Panc1 (cell line): ENCODE results near the gene FAM219B. TPM values are rescaled to one million over a fixed set of nuclear protein-coding genes. Genes with fewer than 3 reads are reported as not detected.

Experiments used
- ATAC-seq: fragments of 200-7000 bp; cut with Tn5 transposase; 2 replicates; pipeline ENCODE4 v1.9.1; 2020; ENCODE audit warnings: mild to moderate bottlenecking, moderate library complexity
- BruUV-seq: library from RNA; stranded (reverse); fragments of 400-500 nt; replicated peaks from 2 replicates; lab custom pipeline; 2021; lab: Mats Ljungman, UMichigan
- CTCF ChIA-PET: fragments of 300-600 bp; sonication (Branson Sonifier 250); formaldehyde crosslinking; loops from one replicate; lab custom pipeline; 2022; ENCODE audit warnings: antibody characterized with exemption; lab: Charles Lee
- POLR2A ChIA-PET: fragments of 300-600 bp; sonication (Branson Sonifier 250); formaldehyde crosslinking; loops from one replicate; lab custom pipeline; 2022; ENCODE audit warnings: antibody characterized with exemption; lab: Charles Lee
- DNase-seq: peaks from one replicate; pipeline ENCODE4 v3.0.0-alpha.2; 2010; ENCODE audit warnings: low read depth, low spot score
- H3K27ac ChIP-seq: 2 replicates; pipeline ENCODE4 v1.5.1; 2011; ENCODE audit warnings: mild to moderate bottlenecking, low read length, inconsistent platforms
- H3K27me3 ChIP-seq: fragments of 200-500 bp; sonication (Bioruptor generic); 2 replicates; pipeline ENCODE4 v1.6.0; 2014; ENCODE audit warnings: low read length, inconsistent platforms; ENCODE audit not compliant: control insufficient read depth, insufficient read depth
- H3K36me3 ChIP-seq: fragments of 200-500 bp; sonication (Bioruptor generic); 2 replicates; pipeline ENCODE4 v1.5.1; 2014; ENCODE audit warnings: inconsistent platforms, mild to moderate bottlenecking, low read length, moderate library complexity; ENCODE audit not compliant: control insufficient read depth, insufficient read depth
- H3K4me1 ChIP-seq: 2 replicates; pipeline ENCODE4 v1.5.1; 2011; ENCODE audit warnings: inconsistent platforms, mild to moderate bottlenecking, low read length, moderate library complexity; ENCODE audit not compliant: control insufficient read depth, insufficient read depth
- H3K4me3 ChIP-seq, 2 experiments: 2 replicates each; pipeline ENCODE4 v1.5.1; 2011 to 2012; ENCODE audit warnings: low read depth in 2 of 2, low read length in 2 of 2, mild to moderate bottlenecking in 2 of 2, inconsistent platforms in 1 of 2, moderate library complexity in 1 of 2
- H3K9me3 ChIP-seq: fragments of 200-500 bp; sonication (Bioruptor generic); 2 replicates; pipeline ENCODE4 v1.5.1; 2014; ENCODE audit warnings: low read depth, mild to moderate bottlenecking, inconsistent platforms, low read length, moderate library complexity; ENCODE audit not compliant: control insufficient read depth, insufficient read depth
- POLR2AphosphoS5 ChIP-seq: IDR thresholded peaks from 2 replicates; pipeline ENCODE4 v1.6.1; 2012; ENCODE audit warnings: mild to moderate bottlenecking, low read depth, low read length, moderate library complexity
- SIN3A ChIP-seq: IDR thresholded peaks from 2 replicates; pipeline ENCODE4 v1.6.1; 2012; ENCODE audit warnings: low read depth, mild to moderate bottlenecking, low read length, moderate library complexity, borderline replicate concordance; ENCODE audit not compliant: insufficient read depth
- TCF7L2 ChIP-seq: IDR thresholded peaks from 2 replicates; pipeline ENCODE4 v1.6.1; 2011; ENCODE audit warnings: mild to moderate bottlenecking, low read depth, low read length, inconsistent platforms
- in situ Hi-C: cut with HindIII; loops from 2 replicates; pipeline ENCODE4 v1.10.0; 2016; ENCODE audit warnings: low sequenced_read_pairs, low pct_unique_long_range_greater_than_20kb
- intact Hi-C: fragments of 100-400 bp; cut with micrococcal nuclease; formaldehyde crosslinking; loops from one replicate; pipeline ENCODE4 v1.10.0; 2022; ENCODE audit not compliant: unreplicated experiment
- total RNA-seq: library from RNA; stranded (reverse); gene quantifications from one replicate; pipeline ENCODE4 v1.2.1, GENCODE V29; 2021; ENCODE audit not compliant: unreplicated experiment
- TF ChIP-seq, protein P1 (sequence below), 2 experiments: IDR thresholded peaks; 2 replicates each; pipeline ENCODE4 v1.6.1; 2011 to 2012; ENCODE audit warnings: low read depth in 2 of 2, control low read depth in 1 of 2, low read length in 1 of 2, mild to moderate bottlenecking in 1 of 2, moderate library complexity in 1 of 2; ENCODE audit not compliant: insufficient read depth in 1 of 2
- TF ChIP-seq, protein P2 (sequence below): fragments of 450-650 bp; IDR thresholded peaks from 2 replicates; pipeline ENCODE4 v1.5.1; 2017; ENCODE audit warnings: mild to moderate bottlenecking

The FAM219B gene
- total RNA-seq, 1 experiment from 2014 or later, result 68.6 TPM

DNA sequence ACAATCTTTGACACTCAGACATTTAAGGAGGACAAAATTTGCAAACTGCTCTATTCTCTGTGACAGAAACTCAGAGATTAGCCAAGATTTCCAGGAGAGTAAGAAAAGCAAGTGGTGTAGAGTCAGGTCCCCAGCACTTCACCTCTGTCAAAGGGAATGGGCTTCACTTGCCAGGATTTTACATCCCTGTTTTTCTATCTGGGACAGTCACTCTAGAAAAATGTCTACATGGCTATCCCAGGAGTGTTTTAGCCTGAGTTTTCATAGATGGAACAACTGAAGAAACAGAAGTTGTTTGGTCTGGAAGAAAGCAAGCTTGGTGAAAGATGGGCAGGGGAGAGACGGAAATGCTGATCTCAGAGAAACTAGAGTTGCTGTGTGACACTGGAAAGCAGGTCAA lies 3.0 kb downstream of the FAM219B start:
- H3K27ac ChIP-seq, result no peak overlapping the region
- DNase-seq (no peak), ATAC-seq (no peak)
- ChIA-PET CTCF (interaction anchor here (0.5 to 0.6 kb wide), 2 partner anchors 22 to 97 kb away, joined by 4 to 7 read pairs; no protein-coding TSS in a partner anchor), POLR2A (no interaction called here)
- H3K36me3 ChIP-seq, result peaks cover 18% of the 10 kb centered on the region; the same call in 1 of the 2 replicates
- intact Hi-C loops, result no loop called here
- H3K9me3 ChIP-seq, result no peaks in the 10 kb centered on the region
- no peak overlapping the region for H3K4me3 ChIP-seq
- BruUV-seq, result no TSS peak
- in situ Hi-C loops, result no loop called here
- TF ChIP-seq SIN3A (no peak), POLR2AphosphoS5 (no peak), TCF7L2 (no peak)
- TF ChIP-seq, protein P1, sequence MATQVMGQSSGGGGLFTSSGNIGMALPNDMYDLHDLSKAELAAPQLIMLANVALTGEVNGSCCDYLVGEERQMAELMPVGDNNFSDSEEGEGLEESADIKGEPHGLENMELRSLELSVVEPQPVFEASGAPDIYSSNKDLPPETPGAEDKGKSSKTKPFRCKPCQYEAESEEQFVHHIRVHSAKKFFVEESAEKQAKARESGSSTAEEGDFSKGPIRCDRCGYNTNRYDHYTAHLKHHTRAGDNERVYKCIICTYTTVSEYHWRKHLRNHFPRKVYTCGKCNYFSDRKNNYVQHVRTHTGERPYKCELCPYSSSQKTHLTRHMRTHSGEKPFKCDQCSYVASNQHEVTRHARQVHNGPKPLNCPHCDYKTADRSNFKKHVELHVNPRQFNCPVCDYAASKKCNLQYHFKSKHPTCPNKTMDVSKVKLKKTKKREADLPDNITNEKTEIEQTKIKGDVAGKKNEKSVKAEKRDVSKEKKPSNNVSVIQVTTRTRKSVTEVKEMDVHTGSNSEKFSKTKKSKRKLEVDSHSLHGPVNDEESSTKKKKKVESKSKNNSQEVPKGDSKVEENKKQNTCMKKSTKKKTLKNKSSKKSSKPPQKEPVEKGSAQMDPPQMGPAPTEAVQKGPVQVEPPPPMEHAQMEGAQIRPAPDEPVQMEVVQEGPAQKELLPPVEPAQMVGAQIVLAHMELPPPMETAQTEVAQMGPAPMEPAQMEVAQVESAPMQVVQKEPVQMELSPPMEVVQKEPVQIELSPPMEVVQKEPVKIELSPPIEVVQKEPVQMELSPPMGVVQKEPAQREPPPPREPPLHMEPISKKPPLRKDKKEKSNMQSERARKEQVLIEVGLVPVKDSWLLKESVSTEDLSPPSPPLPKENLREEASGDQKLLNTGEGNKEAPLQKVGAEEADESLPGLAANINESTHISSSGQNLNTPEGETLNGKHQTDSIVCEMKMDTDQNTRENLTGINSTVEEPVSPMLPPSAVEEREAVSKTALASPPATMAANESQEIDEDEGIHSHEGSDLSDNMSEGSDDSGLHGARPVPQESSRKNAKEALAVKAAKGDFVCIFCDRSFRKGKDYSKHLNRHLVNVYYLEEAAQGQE (IDR thresholded peaks at IDR 0.05; ENCODE audit: insufficient read depth in 1 of 2, low read depth in 2 of 2, low read length in 1 of 2), result no peak
- TF ChIP-seq, protein P2, sequence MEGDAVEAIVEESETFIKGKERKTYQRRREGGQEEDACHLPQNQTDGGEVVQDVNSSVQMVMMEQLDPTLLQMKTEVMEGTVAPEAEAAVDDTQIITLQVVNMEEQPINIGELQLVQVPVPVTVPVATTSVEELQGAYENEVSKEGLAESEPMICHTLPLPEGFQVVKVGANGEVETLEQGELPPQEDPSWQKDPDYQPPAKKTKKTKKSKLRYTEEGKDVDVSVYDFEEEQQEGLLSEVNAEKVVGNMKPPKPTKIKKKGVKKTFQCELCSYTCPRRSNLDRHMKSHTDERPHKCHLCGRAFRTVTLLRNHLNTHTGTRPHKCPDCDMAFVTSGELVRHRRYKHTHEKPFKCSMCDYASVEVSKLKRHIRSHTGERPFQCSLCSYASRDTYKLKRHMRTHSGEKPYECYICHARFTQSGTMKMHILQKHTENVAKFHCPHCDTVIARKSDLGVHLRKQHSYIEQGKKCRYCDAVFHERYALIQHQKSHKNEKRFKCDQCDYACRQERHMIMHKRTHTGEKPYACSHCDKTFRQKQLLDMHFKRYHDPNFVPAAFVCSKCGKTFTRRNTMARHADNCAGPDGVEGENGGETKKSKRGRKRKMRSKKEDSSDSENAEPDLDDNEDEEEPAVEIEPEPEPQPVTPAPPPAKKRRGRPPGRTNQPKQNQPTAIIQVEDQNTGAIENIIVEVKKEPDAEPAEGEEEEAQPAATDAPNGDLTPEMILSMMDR, result no peak
- peaks cover 13% of the 10 kb centered on the region for H3K4me1 ChIP-seq
- no peaks in the 10 kb centered on the region for H3K27me3 ChIP-seq

DNA sequence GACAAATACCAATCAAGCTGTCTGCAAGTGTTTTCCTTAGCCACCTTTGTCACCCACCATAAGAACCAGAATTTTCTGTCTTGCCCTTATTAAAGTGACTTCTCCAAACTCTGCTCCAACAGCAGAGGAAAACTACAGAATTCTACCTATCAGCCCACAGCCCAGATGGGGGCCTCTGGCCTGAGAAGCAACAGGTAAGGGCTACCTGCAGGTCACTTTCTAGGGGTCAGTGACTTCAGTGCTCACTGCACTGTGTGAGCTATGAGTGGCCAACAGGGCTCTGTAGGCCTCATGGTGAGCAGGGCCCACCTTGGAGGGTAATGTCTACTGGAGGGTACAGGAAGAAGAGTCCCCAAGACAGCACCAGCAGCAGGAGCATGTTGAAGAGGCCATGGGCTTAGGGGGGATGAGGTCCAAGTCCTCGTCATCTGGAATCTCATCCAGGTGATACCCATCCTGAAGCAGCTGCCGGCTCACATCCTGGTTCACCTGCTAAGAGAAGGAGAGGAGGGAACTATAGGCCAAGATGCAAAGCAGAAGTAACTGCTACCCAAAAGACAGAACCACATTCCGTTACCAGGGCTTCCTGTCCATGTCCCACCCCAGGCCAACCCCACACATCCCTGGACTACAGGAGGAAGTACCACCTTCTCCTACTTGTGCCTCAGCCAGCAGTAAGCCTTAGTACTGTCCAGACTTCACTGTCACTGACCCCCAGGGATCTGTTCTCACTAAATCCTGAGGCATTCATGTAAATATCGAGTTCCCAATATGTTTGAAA lies 4.2 kb downstream of the FAM219B start:
- Histone ChIP-seq H3K4me3 (no peak overlapping the region), H3K9me3 (no peaks in the 10 kb centered on the region), H3K36me3 (peaks cover 18% of the 10 kb centered on the region; the same call in 1 of the 2 replicates), H3K4me1 (peaks cover 12% of the 10 kb centered on the region), H3K27me3 (no peaks in the 10 kb centered on the region), H3K27ac (no peak overlapping the region)
- intact Hi-C loops, result no loop called here
- TF ChIP-seq, protein P1 (IDR thresholded peaks at IDR 0.05; ENCODE audit: insufficient read depth in 1 of 2, low read depth in 2 of 2, low read length in 1 of 2), result no peak
- no peak for TF ChIP-seq SIN3A
- no peak for TF ChIP-seq POLR2AphosphoS5
- no peak for TF ChIP-seq TCF7L2
- TF ChIP-seq, protein P2, result no peak
- DNase-seq, result no peak
- no peak for ATAC-seq
- ChIA-PET POLR2A (interaction anchor here (0.5 kb wide), 1 partner anchor 23 kb away, joined by 5 read pairs; no protein-coding TSS in a partner anchor), CTCF (interaction anchor here (0.6 to 1.6 kb wide), 7 partner anchors 12 to 132 kb away, joined by 3 to 12 read pairs (median 5); partner anchors contain the start of gene COX5A)
- BruUV-seq, result no TSS peak
- in situ Hi-C loops, result no loop called here
